GM21515 (cell line): ENCODE results near the gene RPRML.
"Not testable (repeated sequence)": the region's sequence is repeated elsewhere in the genome, so short reads cannot be mapped to it uniquely, and the experiment has no call there.

Source experiments
- ATAC-seq: cut with Tn5 transposase; IDR thresholded peaks from one replicate; pipeline ENCODE4 v1.9.1; 2021; ENCODE audit not compliant: unreplicated experiment

The RPRML gene

DNA sequence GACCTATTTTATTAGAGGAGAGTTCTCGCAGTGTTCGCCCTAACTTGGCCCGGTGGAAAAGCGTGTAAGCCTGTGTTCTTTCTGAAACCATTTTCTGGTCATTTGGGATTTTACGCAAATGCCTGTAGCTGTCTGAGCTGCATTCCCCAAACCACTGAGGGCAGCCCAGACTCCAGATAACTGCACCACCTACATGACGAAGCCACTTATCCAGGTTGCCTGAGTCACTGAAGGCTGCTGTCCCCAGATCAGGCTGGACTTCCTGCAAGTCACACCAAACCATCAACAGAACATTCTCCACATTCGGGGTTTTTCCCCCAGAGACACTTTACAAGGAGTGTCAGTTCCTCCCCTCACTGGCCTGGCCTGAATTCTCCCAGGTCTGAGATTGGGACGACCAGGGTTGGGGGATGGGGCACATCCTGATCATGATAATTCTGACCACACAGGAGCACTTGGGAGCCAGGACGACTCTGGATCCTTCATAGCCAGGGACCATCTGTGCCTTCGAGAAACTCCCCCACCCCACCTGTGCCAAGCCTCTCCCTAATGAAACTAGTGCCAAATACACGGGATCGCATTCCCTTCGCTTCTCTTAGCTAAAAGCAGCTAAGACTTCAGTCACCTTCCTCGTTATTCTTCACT, 2.3 kb downstream of the RPRML start:
- no peak for ATAC-seq

DNA sequence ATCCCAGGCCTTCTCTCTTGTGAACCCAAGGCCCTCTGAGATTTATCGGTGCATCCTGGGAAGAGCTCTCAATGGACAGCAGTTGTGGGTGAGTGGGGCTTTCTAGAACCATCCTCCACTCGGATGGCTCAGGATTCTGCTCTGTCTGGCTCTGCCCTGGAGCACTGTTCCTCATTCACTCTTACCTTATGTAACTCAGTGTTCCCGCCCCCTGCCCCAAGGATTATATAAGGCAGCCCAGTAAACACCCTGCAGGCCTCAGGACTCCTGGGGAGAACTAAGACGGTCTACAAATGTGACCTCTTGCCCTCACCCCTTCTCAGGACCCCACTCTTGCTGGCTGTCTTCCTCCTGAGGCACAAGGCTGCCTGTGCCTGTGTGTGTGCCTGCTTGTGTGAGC, 3.8 kb downstream of the RPRML start:
- no peak for ATAC-seq

DNA sequence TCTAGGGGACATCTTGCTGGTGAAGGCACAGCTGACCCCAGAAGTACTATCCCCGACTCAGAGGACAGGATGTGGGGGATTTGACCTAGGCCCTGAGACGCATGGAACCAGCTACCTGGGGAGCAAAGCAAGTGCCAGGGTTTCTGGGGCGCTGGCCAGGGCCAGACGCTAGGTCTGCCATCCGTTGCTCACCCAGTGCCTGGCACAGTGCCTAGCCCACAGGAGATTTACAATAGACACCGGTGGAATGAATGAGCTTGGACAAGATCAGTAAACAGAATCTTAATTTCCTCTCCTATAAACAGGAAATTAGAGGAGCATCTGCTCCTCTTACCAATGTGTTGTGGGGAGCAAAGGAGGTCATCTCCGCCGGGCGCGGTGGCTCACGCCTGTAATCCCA, 5.0 kb downstream of the RPRML start:
- no peak for ATAC-seq

DNA sequence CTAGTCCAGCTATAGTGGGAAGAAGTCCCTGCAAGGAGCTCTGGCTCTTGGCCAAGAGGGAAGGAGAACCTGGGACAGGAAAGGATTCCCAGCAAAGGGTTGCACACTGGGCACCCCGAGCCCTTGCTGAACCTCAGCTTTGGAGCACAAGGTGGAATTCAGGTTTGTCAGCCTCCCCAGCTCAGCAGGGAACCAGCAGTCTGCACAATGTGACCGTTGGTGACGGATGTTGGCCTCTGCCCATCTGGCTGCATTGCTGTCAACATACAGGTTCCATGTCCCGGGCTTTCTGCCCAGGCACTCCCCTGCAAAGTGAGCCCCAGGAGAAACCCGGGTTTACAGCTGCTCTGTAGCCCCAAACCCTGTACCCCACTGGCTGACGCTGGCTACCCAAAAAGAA, 6.7 kb downstream of the RPRML start:
- ATAC-seq, result no peak

DNA sequence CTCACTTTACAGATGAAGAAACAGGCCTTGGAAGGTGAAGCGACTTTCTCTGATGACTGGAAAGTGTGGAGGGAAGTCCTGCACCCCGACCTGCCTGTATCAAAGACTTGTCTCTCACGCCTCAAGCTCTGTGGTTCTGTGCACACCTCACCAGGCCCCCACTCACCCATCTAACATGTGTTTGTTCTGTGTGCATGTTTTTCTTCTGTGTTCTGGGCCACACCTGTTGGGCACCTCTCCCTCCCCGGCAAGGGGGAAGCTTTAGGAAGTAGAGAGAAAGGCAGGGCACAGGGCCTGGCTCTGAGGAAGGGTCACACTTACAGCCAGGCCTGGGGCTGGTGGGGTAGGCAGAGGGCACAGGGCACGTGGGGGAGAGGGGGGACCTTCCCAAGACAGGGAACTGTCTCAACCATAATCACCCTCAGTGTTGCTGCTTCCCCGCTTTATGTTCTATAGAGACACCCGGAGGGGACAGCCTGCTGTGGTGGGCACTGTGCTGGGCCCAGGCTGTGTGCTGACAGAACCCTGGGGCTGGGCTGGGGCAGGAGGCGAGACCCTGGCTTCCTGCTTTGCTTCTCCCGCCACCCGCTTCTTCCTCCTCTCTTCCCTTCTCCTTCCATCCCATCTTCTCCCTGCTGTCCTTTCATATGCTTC, 7.3 kb downstream of the RPRML start:
- ATAC-seq, result no peak

- no peak for ATAC-seq
Measured at GRCh38 chr17:46968896-46969295, 10.2 kb downstream of the RPRML start.

- no peak for ATAC-seq
Measured at GRCh38 chr17:46968224-46968834, 10.7 kb downstream of the RPRML start.

- no peak for ATAC-seq
Measured at GRCh38 chr17:46964315-46965265, 14.5 kb downstream of the RPRML start.

- no peak for ATAC-seq
Measured at GRCh38 chr17:46963571-46963970, 15.5 kb downstream of the RPRML start.

DNA sequence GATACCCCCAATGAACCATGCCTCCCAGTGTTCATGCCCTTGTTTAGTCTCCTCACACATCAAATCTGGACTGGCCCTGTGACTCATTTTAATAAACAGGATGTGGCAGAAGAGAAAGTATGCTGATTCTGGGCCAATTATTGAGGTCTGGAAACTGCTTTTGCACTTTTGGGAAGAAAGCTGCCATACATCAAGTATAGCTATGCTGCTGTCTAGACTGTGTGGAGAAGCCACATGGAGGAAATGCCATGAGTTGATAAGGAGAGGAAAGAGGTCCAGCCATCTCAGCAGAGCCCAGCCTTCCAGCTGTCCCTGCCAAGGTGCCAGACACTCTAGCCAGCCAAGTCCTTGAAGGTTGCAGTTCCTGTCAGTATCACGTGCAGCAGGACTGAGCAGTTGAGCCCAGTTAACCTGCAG, 16.7 kb downstream of the RPRML start:
- no peak for ATAC-seq

DNA sequence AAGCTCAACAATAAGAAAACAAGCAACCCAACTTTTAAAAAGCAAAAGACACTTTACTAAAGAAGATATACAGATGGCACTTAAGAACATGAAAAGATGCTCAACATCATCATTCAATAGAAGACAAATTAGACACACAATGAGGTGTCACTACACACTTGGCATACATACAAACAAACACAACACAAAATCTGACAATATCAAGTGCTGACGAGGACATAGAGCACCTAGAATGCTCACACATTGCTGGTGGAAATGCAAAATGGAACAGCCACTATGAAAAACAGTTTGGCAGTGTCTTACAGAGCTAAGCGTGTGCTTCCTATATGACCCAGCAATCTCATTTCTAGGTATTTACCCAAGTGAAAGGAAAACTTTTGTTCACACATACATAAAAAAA, 18.9 kb downstream of the RPRML start:
- ATAC-seq, result no peak

DNA sequence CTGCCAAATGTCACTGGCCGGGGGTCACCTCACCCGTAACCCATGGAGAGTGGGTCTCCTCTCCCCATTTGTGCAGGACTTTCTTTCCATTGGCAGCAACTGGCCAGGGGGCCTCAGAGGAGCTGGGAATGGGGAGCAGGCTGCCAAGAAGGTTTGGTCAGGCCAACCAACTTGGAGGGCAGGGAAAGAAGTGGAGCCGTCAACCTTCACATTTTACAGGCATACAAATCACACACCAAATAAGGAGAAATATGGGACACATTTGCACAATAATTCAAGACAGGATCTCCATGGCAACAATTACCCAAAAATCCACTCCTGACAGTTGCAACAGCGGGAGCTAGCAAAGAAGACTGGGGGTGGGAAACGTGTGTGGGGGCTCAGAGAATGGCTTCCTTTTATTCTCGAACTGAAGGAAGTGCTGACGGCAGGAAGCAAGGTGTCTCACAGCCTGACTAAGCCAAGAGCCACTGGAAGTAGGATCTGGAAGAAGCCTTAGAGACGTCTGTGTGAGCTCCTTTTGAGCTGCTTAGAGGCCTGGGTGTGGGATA, 20.9 kb downstream of the RPRML start:
- ATAC-seq, result no peak

- ATAC-seq, result not testable (repeated sequence)
Measured at GRCh38 chr17:46953191-46953590, 25.9 kb downstream of the RPRML start.

DNA sequence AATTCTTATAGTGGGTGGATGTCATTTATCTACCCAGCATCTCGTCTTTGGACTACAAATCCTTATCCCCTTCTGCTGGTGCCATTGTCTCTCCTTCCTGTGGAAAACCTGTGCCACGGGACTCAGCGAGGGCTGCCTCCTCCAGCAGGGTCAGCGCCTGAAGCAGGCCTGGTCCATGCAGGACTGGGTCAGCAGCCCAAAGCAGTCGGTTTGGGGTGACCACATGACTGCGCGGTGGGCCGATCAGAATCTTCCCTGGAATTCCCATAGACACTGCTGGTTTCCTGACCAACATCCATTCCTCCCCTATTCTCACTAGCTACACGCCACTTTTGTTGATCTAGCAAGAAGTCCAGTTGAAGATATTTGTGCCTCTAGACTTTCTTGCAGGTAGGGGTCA, 26.9 kb downstream of the RPRML start:
- ATAC-seq, result no peak

GRCh38 chr17:46951706-46952105, 27.3 kb downstream of the RPRML start:
- no peak for ATAC-seq

DNA sequence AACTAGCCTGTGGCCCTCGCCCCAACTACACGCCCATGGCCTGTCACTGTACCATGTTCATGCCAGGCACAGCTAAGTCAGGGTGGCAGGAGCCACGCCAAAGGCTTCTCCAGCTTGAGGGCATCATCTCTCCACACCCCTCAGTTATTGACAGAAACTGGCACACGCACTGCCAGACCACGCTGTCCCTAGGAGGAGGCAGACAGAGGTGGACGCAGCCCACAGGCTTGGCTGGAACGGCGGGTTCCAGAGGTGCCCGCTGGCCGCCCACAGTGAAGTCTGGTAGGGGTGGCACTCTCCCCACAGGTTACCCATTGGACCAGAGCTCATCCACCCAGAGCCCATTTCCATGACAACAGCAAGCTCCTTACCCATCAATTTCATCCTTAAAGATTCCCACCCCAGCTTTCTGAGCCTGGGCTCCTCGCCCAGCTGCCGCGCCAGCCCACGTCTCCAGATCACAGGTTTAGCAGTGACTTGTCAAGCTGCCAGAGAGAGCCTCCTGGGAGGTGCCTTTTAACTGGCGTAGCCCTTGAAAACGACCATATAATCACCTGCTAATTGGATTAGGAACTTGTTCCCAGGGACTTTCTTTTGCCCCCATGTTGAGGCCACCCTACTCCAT, 27.9 kb downstream of the RPRML start:
- ATAC-seq, result no peak

GRCh38 chr17:46950342-46950996, 28.6 kb downstream of the RPRML start:
- ATAC-seq, result no peak

DNA sequence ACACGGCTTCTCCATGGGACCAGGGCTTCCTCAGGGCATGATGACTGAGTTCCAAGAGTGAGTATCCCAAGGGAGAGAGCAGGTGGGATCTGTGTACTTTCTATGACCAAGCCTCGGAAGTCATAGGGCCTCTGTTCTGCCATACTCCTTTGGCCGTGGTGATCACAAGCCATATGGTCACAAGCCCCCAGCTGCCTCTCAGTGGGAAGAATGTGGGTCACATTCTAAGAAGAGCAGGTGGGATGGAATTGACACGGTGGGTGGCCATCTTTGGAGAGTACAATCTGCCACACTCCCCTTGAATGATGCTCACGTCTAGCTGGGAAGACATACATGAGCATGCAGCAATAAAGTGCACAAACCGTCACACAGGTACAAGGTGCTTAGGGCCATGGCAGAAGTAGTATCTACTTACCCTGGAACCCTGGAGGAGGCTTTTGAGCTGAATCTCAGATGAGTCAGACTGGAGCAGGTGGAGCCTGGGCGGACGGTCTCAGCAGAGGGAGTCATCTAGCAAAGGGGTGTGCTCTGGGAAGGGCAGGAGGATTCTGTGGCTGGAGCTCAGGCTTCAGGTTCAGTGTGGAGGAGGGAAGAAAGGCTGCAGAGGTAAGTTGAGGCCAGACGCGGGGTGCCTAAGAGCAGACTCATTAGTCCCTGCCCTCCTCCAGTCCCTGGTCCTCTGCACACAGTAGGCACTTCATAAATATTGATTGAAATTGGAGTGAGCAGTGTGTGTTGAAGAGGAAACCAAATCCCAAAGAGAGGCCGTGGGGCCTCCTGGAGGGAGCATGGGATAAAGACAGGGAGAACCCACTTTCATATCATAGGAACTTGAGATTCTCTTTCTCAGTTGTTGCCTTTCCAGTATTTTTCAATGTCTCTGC, 29.5 kb downstream of the RPRML start:
- ATAC-seq, result no peak

DNA sequence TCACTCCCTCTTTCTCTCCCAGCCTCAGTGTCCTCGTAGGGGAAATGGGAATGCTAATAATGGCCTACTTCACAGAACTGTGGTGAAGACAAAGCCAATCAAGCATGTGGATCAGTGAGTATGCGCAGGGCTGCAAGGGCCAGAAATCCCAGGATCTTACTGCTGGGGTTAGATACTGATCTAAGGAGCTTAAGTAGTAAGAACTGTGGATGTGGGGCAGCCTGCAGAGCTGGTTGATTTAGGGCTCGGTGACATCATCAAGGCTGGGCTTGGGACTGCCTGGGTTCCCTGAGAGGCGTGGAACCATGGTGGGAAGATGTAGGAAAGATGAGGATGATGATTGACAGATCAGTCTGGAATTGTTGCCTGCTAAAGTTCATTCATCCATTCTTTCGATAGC, 30.5 kb downstream of the RPRML start:
- ATAC-seq, result no peak
